Stimulated activated CD4-positive, alpha-beta T cell treated with anti-CD3 and anti-CD28 coated beads, Interleukin-2, amount 100 ng/mL, for 48 hours (primary cell): ENCODE results near the gene FGF22.

Experiments used
- DNase-seq, 2 donors: peaks; one replicate each; pipeline ENCODE4 v3.0.0-alpha.2; 2020

Gene FGF22

GRCh38 chr19:644789-645188 is 5.1 kb downstream of the FGF22 start:
- DNase-seq: no peak

- DNase-seq: no peak
Measured at GRCh38 chr19:645912-646778, 6.5 kb downstream of the FGF22 start.

GRCh38 chr19:646779-647565 is 7.3 kb downstream of the FGF22 start:
- no peak for DNase-seq

GRCh38 chr19:647566-648284 is 8.0 kb downstream of the FGF22 start:
- no peak for DNase-seq

- no peak for DNase-seq
Measured at GRCh38 chr19:648305-648704, 8.6 kb downstream of the FGF22 start.

GRCh38 chr19:648904-649801 is 9.5 kb downstream of the FGF22 start:
- DNase-seq: no peak

- DNase-seq: no peak
Measured at GRCh38 chr19:650121-650520, 10.4 kb downstream of the FGF22 start.

- no peak for DNase-seq
Measured at GRCh38 chr19:651114-651818, 11.6 kb downstream of the FGF22 start.

- DNase-seq: no peak
Measured at GRCh38 chr19:651991-652390, 12.3 kb downstream of the FGF22 start.

- no peak for DNase-seq
Measured at GRCh38 chr19:652467-653389, 13.0 kb downstream of the FGF22 start.

GRCh38 chr19:653425-653824 is 13.7 kb downstream of the FGF22 start:
- no peak for DNase-seq

GRCh38 chr19:655691-656090 is 16.0 kb downstream of the FGF22 start:
- no peak for DNase-seq

GRCh38 chr19:656751-657559 is 17.3 kb downstream of the FGF22 start:
- no peak for DNase-seq

- no peak for DNase-seq
Measured at GRCh38 chr19:657611-658010, 17.9 kb downstream of the FGF22 start.

- no peak for DNase-seq
Measured at GRCh38 chr19:658059-658839, 18.6 kb downstream of the FGF22 start.

GRCh38 chr19:658916-659839 is 19.5 kb downstream of the FGF22 start:
- DNase-seq: no peak

- no peak for DNase-seq
Measured at GRCh38 chr19:660793-661426, 21.2 kb downstream of the FGF22 start.
